Upper lobe of left lung (tissue), 6 donors: ENCODE results near the gene ARHGAP20. TPM values are rescaled to one million over a fixed set of nuclear protein-coding genes. Genes with fewer than 3 reads are reported as not detected.

Source experiments
- ATAC-seq, 2 donors: fragments of 200-7000 bp; cut with Tn5 transposase; one replicate each; pipeline ENCODE4 v1.9.1; 2022; ENCODE audit warnings: mild to moderate bottlenecking in 2 of 2, moderate library complexity in 2 of 2; ENCODE audit not compliant: low FRiP score in 2 of 2
- DNase-seq, 2 donors: peaks; one replicate each; pipeline ENCODE4 v3.0.0-alpha.2; 2019 to 2020
- H3K27ac ChIP-seq, 4 donors: fragments of 200-600 bp; sonication (generic); one replicate each; pipeline ENCODE4 v1.5.1; 2016 to 2019
- H3K27me3 ChIP-seq, 4 donors: fragments of 200-600 bp; sonication (generic); one replicate each; pipeline ENCODE4 v1.5.1; 2017 to 2019
- H3K36me3 ChIP-seq, 4 donors: fragments of 200-600 bp; sonication (generic); one replicate each; pipeline ENCODE4 v1.5.1; 2016 to 2019
- H3K4me1 ChIP-seq, 4 donors: fragments of 200-600 bp; sonication (generic); one replicate each; pipeline ENCODE4 v1.5.1; 2018 to 2019
- H3K4me3 ChIP-seq, 4 donors: fragments of 200-600 bp; sonication (generic); one replicate each; pipeline ENCODE4 v1.5.1; 2017 to 2019; ENCODE audit warnings: mild to moderate bottlenecking in 2 of 4, moderate library complexity in 1 of 4
- H3K9me3 ChIP-seq, 4 donors: fragments of 200-600 bp; sonication (generic); one replicate each; pipeline ENCODE4 v1.5.1; 2018 to 2019
- CTCF ChIP-seq, 6 experiments: fragments of 450-650 bp in 4 of 6; fragments of 200-600 bp in 2 of 6; sonication (generic) in 2 of 6; IDR thresholded peaks; one replicate each; pipeline ENCODE4 v1.5.1; 2016 to 2019; ENCODE audit warnings: antibody characterized with exemption in 6 of 6
- EP300 ChIP-seq, 4 donors: sonication (generic); formaldehyde crosslinking; IDR thresholded peaks; one replicate each; pipeline ENCODE4 v1.5.1; 2017; ENCODE audit warnings: antibody characterized with exemption in 4 of 4, control low read depth in 2 of 4
- POLR2A ChIP-seq, 4 donors: fragments of 450-650 bp; IDR thresholded peaks; one replicate each; pipeline ENCODE4 v1.5.1; 2016 to 2017; ENCODE audit warnings: antibody characterized with exemption in 4 of 4, mild to moderate bottlenecking in 2 of 4
- POLR2AphosphoS5 ChIP-seq, 2 donors: sonication (generic); formaldehyde crosslinking; IDR thresholded peaks; one replicate each; pipeline ENCODE4 v1.5.1; 2017; ENCODE audit warnings: antibody characterized with exemption in 2 of 2
- WGBS, 2 donors: methylation state at CpG; one replicate each; pipeline ENCODE4 v1.1.5; 2017 to 2018; 5-methylcytosine and 5-hydroxymethylcytosine counted together
- total RNA-seq, 6 donors: library from RNA; depleted of rRNA in 4 of 6; stranded (reverse); fragments of >200 nt in 4 of 6; gene quantifications; one replicate each; pipeline versions ENCODE4 v1.1.0 to v1.2.1, GENCODE V29; 2016 to 2021
- donor health status: DM: no; HTN: no; CAD: no; lungs with moderate emphysema.
- donor health status: DM: no; HTN: yes; CAD: no; lungs with severe emphysema.

The ARHGAP20 gene
- total RNA-seq, 6 donors from 2014 or later: 4.3 to 7.4 (median 5.5) TPM

- ATAC-seq (no peak), DNase-seq (no peak)
- Histone ChIP-seq H3K9me3 (no peaks in the 10 kb centered on the region), H3K4me3 (no peak overlapping the region), H3K36me3 (no peaks in the 10 kb centered on the region), H3K4me1 (no peaks in the 10 kb centered on the region), H3K27ac (no peak overlapping the region), H3K27me3 (no peaks in the 10 kb centered on the region)
- no peak for TF ChIP-seq CTCF (IDR thresholded peaks at IDR 0.05)
- TF ChIP-seq EP300 (IDR thresholded peaks at IDR 0.05): no peak
- TF ChIP-seq POLR2A (IDR thresholded peaks at IDR 0.05): no peak
- no peak for TF ChIP-seq POLR2AphosphoS5 (IDR thresholded peaks at IDR 0.05)
- 83 to 96% methylated on average over 4 of the region's 4 CpGs for WGBS, 2 donors
Observed at GRCh38 chr11:110691926-110692325, 20.3 kb downstream of the ARHGAP20 start.

GRCh38 chr11:110689306-110689705 is 22.9 kb downstream of the ARHGAP20 start:
- Histone ChIP-seq H3K4me1 (peaks cover 0 to 2% (median 0%) of the 10 kb centered on the region in 4 donors), H3K27ac (no peak overlapping the region), H3K36me3 (no peaks in the 10 kb centered on the region), H3K27me3 (no peaks in the 10 kb centered on the region), H3K4me3 (no peak overlapping the region), H3K9me3 (no peaks in the 10 kb centered on the region)
- TF ChIP-seq POLR2A (IDR thresholded peaks at IDR 0.05): no peak
- TF ChIP-seq POLR2AphosphoS5 (IDR thresholded peaks at IDR 0.05): no peak
- no peak for TF ChIP-seq EP300 (IDR thresholded peaks at IDR 0.05)
- no peak for TF ChIP-seq CTCF (IDR thresholded peaks at IDR 0.05)
- no peak for ATAC-seq
- 92% methylated on average over 4 of the region's 4 CpGs for WGBS, 2 donors
- no peak for DNase-seq

GRCh38 chr11:110679323-110679975 is 32.8 kb downstream of the ARHGAP20 start:
- H3K27ac ChIP-seq: no peak overlapping the region
- H3K9me3 ChIP-seq: no peaks in the 10 kb centered on the region
- H3K4me3 ChIP-seq: no peak overlapping the region
- ATAC-seq (no peak), DNase-seq (no peak)
- WGBS, 2 donors: 80 to 84% methylated on average over 2 of the region's 2 CpGs
- no peaks in the 10 kb centered on the region for H3K36me3 ChIP-seq
- no peaks in the 10 kb centered on the region for H3K27me3 ChIP-seq
- no peak for TF ChIP-seq CTCF (IDR thresholded peaks at IDR 0.05)
- TF ChIP-seq POLR2A (IDR thresholded peaks at IDR 0.05): no peak
- no peak for TF ChIP-seq POLR2AphosphoS5 (IDR thresholded peaks at IDR 0.05)
- TF ChIP-seq EP300 (IDR thresholded peaks at IDR 0.05): no peak
- H3K4me1 ChIP-seq: no peaks in the 10 kb centered on the region

GRCh38 chr11:110675548-110675947 is 36.7 kb downstream of the ARHGAP20 start:
- WGBS, 2 donors: 80 to 90% methylated on average over 1 to 2 of the region's 2 CpGs
- no peak for TF ChIP-seq POLR2A (IDR thresholded peaks at IDR 0.05)
- TF ChIP-seq POLR2AphosphoS5 (IDR thresholded peaks at IDR 0.05): no peak
- no peak for TF ChIP-seq CTCF (IDR thresholded peaks at IDR 0.05)
- TF ChIP-seq EP300 (IDR thresholded peaks at IDR 0.05): no peak
- Histone ChIP-seq H3K4me3 (no peak overlapping the region), H3K9me3 (no peaks in the 10 kb centered on the region), H3K27ac (no peak overlapping the region), H3K36me3 (no peaks in the 10 kb centered on the region), H3K27me3 (no peaks in the 10 kb centered on the region), H3K4me1 (no peaks in the 10 kb centered on the region)
- no peak for DNase-seq
- no peak for ATAC-seq
